Measurements from ENCODE around the gene EFNA5. TPM values are rescaled to one million over a fixed set of nuclear protein-coding genes. Genes with fewer than 3 reads are reported as not detected.

EFNA5 gene
- total and polyA plus RNA-seq, 2 of the 13 experiments (the other 11 are each of a cell fraction or from before 2014, with no cell fraction given), result not detected

DNA sequence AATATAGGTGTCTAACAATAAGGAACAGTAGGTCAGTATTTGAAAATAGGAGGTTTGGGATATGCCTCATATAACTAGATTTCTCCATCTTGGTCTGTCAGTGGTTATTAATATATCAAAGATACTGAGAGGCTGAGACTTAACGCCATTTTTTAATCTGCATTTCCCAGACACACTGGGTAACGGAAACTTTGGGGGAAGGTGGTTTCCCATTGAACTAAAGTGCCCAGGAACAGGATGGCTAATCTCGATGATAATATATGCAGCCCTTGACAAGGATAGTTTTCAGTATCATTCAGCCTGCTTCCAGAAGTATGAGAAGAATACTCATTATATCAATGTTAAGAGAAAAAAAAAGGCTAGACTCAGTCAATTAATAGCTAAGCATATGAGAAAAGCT is 30.7 kb downstream of the EFNA5 start:
- intact Hi-C loops (cut with micrococcal nuclease; ENCODE audit: unreplicated experiment), result no loop called here
- FAIRE-seq (no peak), DNase-seq (ENCODE audit: low spot score) (no peak), ATAC-seq (no peak)
- no peak for TF ChIP-seq ZNF180 (CRISPR knock-in tag; IDR thresholded peaks at IDR 0.05; ENCODE audit: borderline replicate concordance, low read depth)
- TF ChIP-seq, protein P1, sequence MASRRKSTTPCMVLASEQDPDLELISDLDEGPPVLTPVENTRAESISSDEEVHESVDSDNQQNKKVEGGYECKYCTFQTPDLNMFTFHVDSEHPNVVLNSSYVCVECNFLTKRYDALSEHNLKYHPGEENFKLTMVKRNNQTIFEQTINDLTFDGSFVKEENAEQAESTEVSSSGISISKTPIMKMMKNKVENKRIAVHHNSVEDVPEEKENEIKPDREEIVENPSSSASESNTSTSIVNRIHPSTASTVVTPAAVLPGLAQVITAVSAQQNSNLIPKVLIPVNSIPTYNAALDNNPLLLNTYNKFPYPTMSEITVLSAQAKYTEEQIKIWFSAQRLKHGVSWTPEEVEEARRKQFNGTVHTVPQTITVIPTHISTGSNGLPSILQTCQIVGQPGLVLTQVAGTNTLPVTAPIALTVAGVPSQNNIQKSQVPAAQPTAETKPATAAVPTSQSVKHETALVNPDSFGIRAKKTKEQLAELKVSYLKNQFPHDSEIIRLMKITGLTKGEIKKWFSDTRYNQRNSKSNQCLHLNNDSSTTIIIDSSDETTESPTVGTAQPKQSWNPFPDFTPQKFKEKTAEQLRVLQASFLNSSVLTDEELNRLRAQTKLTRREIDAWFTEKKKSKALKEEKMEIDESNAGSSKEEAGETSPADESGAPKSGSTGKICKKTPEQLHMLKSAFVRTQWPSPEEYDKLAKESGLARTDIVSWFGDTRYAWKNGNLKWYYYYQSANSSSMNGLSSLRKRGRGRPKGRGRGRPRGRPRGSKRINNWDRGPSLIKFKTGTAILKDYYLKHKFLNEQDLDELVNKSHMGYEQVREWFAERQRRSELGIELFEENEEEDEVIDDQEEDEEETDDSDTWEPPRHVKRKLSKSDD (CRISPR knock-in tag; IDR thresholded peaks at IDR 0.05; ENCODE audit: low read depth), result no peak
- TF ChIP-seq ZNF629 (CRISPR knock-in tag; conservative IDR thresholded peaks at IDR 0.05), result no peak
- Histone ChIP-seq H3K27ac (ENCODE audit: extremely low read length, insufficient read depth, low read length) (no peak overlapping the region), H3K4me1 (ENCODE audit: insufficient read depth, low read length) (no peaks in the 10 kb centered on the region), H3K27me3 (ENCODE audit: control insufficient read depth in 1 of 2, insufficient read depth in 2 of 2, low read length in 2 of 2) (no peaks in the 10 kb centered on the region), H3K9me3 (ENCODE audit: low read length) (no peaks in the 10 kb centered on the region), H3K9ac (ENCODE audit: insufficient read depth, low read depth, low read length) (no peak overlapping the region), H3K79me2 (ENCODE audit: insufficient read depth, low read length) (no peaks in the 10 kb centered on the region), H3K4me2 (ENCODE audit: low read depth, low read length) (no peak overlapping the region), H2AFZ (ENCODE audit: low read length) (no peak overlapping the region), H3K4me3 (replicated peaks in 1 of 3; ENCODE audit: insufficient read depth in 1 of 3, low read depth in 2 of 3, low read length in 3 of 3) (no peak overlapping the region), H4K20me1 (ENCODE audit: insufficient read depth, low read length) (no peaks in the 10 kb centered on the region), H3K36me3 (replicated peaks in 1 of 2; ENCODE audit: control insufficient read depth in 1 of 2, insufficient read depth in 2 of 2, low read length in 2 of 2) (no peaks in the 10 kb centered on the region)
- 0% methylated on average over 3 of the region's 3 CpGs for WGBS (ENCODE audit: low lambda C conversion rate)
- POLR2A ChIA-PET, result no interaction called here
- in situ Hi-C loops (cut with HindIII; ENCODE audit: extremely low pct_ligation_motif_present, low pct_unique_long_range_greater_than_20kb), result no loop called here
- CTCF ChIA-PET (ENCODE audit: low intra/inter-chr PET ratio, low total read pairs), result no interaction called here
- BruUV-seq (replicated peaks), result no TSS peak

DNA sequence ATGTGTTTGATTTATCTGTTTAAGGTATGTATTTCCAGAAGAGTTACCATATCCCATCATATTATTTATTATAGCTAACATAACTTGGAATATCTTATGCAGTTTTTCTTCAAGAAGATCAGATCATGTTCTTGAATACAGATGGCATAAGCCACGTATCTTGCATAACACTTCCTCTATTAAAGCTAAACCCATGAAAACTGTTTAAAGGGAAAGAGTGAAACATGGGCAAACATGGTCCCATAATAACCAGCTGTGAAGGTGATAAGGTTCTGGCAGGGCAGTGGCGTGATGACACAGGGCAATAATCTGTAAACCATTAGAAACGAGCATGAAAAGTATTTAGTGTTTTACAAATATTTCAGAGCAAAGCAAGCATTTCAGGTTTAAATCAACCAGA is 34.2 kb downstream of the EFNA5 start:
- ATAC-seq (no peak), FAIRE-seq (no peak), DNase-seq (ENCODE audit: low spot score) (no peak)
- H3K9ac ChIP-seq (ENCODE audit: insufficient read depth, low read depth, low read length), result no peak overlapping the region
- WGBS (ENCODE audit: low lambda C conversion rate), result 22% methylated on average over 3 of the region's 3 CpGs
- H3K79me2 ChIP-seq (ENCODE audit: insufficient read depth, low read length), result no peaks in the 10 kb centered on the region
- H3K4me1 ChIP-seq (ENCODE audit: insufficient read depth, low read length), result no peaks in the 10 kb centered on the region
- no peak overlapping the region for H2AFZ ChIP-seq (ENCODE audit: low read length)
- no peaks in the 10 kb centered on the region for H3K36me3 ChIP-seq (replicated peaks in 1 of 2; ENCODE audit: control insufficient read depth in 1 of 2, insufficient read depth in 2 of 2, low read length in 2 of 2)
- in situ Hi-C loops (cut with HindIII; ENCODE audit: extremely low pct_ligation_motif_present, low pct_unique_long_range_greater_than_20kb), result no loop called here
- peaks cover 0 to 6% of the 10 kb centered on the region in 2 experiments; a peak in 1 of 5 replicates for H3K27me3 ChIP-seq (ENCODE audit: control insufficient read depth in 1 of 2, insufficient read depth in 2 of 2, low read length in 2 of 2)
- no peak overlapping the region for H3K27ac ChIP-seq (ENCODE audit: extremely low read length, insufficient read depth, low read length)
- no peaks in the 10 kb centered on the region for H3K9me3 ChIP-seq (ENCODE audit: low read length)
- H3K4me2 ChIP-seq (ENCODE audit: low read depth, low read length), result no peak overlapping the region
- no peaks in the 10 kb centered on the region for H4K20me1 ChIP-seq (ENCODE audit: insufficient read depth, low read length)
- CTCF ChIA-PET (ENCODE audit: low intra/inter-chr PET ratio, low total read pairs), result no interaction called here
- H3K4me3 ChIP-seq (replicated peaks in 1 of 3; ENCODE audit: insufficient read depth in 1 of 3, low read depth in 2 of 3, low read length in 3 of 3), result no peak overlapping the region
- intact Hi-C loops (cut with micrococcal nuclease; ENCODE audit: unreplicated experiment), result no loop called here
- no TSS peak for BruUV-seq (replicated peaks)
- POLR2A ChIA-PET, result no interaction called here
- TF ChIP-seq, protein P2, sequence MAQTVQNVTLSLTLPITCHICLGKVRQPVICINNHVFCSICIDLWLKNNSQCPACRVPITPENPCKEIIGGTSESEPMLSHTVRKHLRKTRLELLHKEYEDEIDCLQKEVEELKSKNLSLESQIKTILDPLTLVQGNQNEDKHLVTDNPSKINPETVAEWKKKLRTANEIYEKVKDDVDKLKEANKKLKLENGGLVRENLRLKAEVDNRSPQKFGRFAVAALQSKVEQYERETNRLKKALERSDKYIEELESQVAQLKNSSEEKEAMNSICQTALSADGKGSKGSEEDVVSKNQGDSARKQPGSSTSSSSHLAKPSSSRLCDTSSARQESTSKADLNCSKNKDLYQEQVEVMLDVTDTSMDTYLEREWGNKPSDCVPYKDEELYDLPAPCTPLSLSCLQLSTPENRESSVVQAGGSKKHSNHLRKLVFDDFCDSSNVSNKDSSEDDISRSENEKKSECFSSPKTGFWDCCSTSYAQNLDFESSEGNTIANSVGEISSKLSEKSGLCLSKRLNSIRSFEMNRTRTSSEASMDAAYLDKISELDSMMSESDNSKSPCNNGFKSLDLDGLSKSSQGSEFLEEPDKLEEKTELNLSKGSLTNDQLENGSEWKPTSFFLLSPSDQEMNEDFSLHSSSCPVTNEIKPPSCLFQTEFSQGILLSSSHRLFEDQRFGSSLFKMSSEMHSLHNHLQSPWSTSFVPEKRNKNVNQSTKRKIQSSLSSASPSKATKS (CRISPR knock-in tag; IDR thresholded peaks at IDR 0.05), result no peak
- TF ChIP-seq HOXD1 (CRISPR knock-in tag; IDR thresholded peaks at IDR 0.05) (no peak), ZSCAN9 (CRISPR knock-in tag; IDR thresholded peaks at IDR 0.05; ENCODE audit: borderline replicate concordance) (no peak), ZNF333 (CRISPR knock-in tag; IDR thresholded peaks at IDR 0.05; ENCODE audit: borderline replicate concordance) (no peak)
- TF ChIP-seq, protein P3, sequence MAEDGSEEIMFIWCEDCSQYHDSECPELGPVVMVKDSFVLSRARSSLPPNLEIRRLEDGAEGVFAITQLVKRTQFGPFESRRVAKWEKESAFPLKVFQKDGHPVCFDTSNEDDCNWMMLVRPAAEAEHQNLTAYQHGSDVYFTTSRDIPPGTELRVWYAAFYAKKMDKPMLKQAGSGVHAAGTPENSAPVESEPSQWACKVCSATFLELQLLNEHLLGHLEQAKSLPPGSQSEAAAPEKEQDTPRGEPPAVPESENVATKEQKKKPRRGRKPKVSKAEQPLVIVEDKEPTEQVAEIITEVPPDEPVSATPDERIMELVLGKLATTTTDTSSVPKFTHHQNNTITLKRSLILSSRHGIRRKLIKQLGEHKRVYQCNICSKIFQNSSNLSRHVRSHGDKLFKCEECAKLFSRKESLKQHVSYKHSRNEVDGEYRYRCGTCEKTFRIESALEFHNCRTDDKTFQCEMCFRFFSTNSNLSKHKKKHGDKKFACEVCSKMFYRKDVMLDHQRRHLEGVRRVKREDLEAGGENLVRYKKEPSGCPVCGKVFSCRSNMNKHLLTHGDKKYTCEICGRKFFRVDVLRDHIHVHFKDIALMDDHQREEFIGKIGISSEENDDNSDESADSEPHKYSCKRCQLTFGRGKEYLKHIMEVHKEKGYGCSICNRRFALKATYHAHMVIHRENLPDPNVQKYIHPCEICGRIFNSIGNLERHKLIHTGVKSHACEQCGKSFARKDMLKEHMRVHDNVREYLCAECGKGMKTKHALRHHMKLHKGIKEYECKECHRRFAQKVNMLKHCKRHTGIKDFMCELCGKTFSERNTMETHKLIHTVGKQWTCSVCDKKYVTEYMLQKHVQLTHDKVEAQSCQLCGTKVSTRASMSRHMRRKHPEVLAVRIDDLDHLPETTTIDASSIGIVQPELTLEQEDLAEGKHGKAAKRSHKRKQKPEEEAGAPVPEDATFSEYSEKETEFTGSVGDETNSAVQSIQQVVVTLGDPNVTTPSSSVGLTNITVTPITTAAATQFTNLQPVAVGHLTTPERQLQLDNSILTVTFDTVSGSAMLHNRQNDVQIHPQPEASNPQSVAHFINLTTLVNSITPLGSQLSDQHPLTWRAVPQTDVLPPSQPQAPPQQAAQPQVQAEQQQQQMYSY (CRISPR knock-in tag; IDR thresholded peaks at IDR 0.05), result no peak
- TF ChIP-seq, protein P4, sequence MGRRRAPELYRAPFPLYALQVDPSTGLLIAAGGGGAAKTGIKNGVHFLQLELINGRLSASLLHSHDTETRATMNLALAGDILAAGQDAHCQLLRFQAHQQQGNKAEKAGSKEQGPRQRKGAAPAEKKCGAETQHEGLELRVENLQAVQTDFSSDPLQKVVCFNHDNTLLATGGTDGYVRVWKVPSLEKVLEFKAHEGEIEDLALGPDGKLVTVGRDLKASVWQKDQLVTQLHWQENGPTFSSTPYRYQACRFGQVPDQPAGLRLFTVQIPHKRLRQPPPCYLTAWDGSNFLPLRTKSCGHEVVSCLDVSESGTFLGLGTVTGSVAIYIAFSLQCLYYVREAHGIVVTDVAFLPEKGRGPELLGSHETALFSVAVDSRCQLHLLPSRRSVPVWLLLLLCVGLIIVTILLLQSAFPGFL (CRISPR knock-in tag; IDR thresholded peaks at IDR 0.05), result no peak

Data from HepG2 (cell line).